Measurements from ENCODE around the gene ANKRD2. TPM values are rescaled to one million over a fixed set of nuclear protein-coding genes. Genes with fewer than 3 reads are reported as not detected.

ANKRD2 gene, protein sequence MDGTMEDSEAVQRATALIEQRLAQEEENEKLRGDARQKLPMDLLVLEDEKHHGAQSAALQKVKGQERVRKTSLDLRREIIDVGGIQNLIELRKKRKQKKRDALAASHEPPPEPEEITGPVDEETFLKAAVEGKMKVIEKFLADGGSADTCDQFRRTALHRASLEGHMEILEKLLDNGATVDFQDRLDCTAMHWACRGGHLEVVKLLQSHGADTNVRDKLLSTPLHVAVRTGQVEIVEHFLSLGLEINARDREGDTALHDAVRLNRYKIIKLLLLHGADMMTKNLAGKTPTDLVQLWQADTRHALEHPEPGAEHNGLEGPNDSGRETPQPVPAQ
- 4.7 to 7.9 TPM (median 6.3 TPM) in 5 replicates for total RNA-seq (2022; extraction: Qiagen RNA extraction)

DNA sequence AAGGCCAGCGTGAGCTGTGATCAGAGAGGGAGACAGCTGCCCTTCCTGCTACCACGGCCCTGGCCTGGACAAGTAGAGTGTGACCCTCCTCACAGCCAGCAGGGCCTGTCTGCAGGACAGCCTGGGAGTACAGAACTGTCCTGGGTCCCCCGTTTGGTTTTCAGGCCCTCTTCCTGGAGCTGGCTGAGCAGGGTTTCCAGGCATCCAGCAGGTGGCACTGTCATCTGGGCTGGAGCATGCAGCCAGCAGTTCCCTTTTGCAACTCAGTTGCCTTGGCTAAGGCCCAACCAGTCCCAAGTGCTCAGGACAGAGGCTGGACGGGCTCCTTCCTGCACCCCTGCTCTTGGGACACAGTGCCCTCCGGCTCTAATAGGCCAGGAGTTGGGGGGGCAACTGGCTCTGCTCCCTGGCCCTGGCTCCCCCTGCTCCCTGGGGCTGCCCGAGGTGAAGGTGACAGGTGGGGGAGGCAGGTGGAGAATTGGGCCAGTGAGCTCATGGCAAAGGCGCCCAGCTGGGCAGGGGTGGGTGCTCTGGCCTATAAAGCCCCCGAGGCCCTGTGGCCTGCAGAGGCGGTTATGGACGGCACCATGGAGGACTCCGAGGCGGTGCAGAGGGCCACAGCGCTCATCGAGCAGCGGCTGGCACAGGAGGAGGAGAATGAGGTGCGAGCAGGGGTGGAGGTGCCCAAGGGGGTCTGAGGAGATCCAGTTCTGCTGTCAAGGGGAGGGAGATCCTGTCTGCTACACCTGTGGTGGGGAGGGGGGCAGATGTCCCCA, at the start of gene ANKRD2:
TSS of gene ANKRD2 (plus strand) at position 566 of the 776 bp plus-strand sequence. CDS start at position 576, 10 bp downstream.

DNA sequence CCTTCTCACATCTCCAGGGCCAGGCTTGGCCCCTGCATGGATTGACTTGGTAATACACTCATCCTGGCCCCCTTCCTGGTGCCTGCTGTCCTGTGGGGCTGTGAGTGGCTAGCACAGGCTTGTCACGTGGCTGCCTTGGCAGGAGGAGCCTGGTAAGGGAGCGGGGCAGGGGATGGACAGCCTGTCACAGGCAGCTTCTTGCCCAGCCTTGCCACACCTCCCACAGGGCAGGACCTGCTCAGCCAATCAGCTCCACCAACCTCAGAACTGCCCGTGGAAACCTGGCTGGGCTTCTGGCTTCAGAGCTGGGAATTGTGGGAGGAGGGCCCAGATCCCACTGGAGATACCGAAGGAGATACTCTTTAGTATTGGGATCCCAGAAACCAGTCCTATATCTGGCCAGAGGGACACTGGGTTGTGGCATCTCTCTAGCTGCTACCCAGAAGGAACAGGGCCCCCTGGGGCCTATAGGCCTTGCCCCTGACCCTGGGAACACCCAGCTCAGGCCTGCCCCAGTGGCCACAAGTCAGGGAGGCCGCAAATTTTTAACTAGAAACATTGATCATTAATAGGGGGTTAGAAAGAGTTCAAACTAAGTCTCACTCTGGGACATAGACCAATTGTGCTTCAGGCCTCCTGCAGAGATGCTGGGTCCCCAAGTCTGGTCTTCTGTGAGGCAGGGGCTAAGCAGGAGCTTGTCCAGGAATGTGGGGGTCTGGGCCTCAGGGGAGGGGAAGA, 11.7 kb downstream of the ANKRD2 start, which contains the start of gene HOGA1:
TSS of gene HOGA1 (plus strand) at position 330 of the 738 bp plus-strand sequence. CDS start at position 645, 315 bp downstream.

DNA sequence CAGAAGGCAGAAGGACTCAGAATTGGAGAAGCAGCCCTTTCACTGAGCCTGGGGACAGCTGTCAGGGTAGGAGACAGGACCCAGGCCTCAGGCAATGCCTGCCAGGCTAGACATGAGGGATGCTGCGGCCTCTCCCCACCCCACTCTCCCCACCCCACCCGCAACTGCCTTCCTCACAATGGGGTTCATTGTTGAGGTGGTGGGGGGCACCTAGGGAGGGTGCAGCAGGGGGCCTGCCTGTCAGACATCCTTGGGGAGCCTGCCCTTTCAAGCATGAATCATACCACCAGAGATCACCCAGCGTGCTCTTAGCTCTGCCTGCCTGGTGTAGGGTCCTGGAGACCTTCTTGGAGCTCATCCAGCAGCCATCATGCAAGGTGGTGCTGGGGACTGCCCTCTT, 16.9 kb downstream of the ANKRD2 start, which contains the start of gene C10orf62:
TSS of gene C10orf62 (plus strand) at position 243 of the 400 bp plus-strand sequence. CDS start 177 bp downstream, outside the sequence.

DNA sequence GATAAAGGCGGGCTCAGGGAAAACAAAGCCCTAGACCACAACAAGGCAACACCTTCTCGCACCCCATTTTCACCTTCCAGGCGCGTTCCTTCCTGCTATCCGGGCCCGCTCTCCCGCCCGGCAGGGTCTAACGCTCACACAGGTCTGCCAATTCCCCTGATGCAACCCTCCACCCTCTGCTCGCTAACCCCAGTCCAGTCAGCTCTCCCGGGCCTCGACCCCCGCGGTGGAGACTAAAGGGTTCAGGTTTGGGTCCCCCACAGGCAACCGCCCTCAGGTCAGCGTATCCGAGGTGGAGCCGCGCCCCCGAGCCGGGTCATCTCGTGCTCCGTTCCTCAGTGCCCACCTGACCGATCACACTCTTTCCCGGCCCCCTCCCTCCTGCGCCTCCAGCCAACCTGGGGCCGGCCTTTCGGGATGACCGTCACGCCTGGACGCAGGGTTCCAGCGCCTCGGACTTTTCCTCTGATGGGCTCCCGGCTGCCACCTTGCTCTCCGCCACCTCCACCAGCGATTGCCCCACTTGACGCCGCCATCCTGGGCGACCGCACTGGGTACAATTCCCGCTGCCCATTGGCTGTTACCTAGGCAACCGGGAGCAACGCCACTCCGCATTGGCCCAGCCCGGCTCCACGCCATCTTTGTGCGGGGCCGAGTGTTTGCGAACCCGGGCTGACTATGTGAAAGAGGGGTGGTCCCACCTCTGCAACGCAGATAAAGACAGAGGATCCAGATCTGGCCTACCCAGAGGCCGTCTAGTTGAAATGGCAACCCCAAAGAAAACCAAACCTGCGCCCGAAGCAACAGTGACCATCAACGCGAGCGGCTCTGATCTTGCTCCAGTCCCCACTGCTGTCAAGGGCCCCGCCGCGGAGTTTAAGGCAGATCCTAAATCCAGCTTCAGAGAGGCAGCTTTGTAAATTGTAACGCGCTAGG, 60.6 kb downstream of the ANKRD2 start, which contains the start of gene MORN4:
TSS of gene MORN4 (minus strand) at position 552 of the 936 bp plus-strand sequence. CDS start 13,847 bp downstream, outside the sequence.

Other genes with a start within 250 kb of the ANKRD2 start
- 5.9 to 9.9 TPM (median 8.9 TPM) in 5 replicates for gene FRAT2, start 238.1 kb upstream of the ANKRD2 start, total RNA-seq (2022; extraction: Qiagen RNA extraction)
- gene RRP12, start 171.4 kb upstream of the ANKRD2 start, total RNA-seq (2022; extraction: Qiagen RNA extraction) = 49.9 to 64.6 TPM (median 56.3 TPM) in 5 replicates
- 569 to 637 TPM (median 623 TPM) in 5 replicates for gene PGAM1, start 146.6 kb upstream of the ANKRD2 start, total RNA-seq (2022; extraction: Qiagen RNA extraction)
- gene EXOSC1, start 126.8 kb upstream of the ANKRD2 start, total RNA-seq (2022; extraction: Qiagen RNA extraction) = 52.8 to 56.2 TPM (median 54.2 TPM) in 5 replicates
- 45.4 to 53.7 TPM (median 50.4 TPM) in 5 replicates for gene ZDHHC16, start 126.6 kb upstream of the ANKRD2 start, total RNA-seq (2022; extraction: Qiagen RNA extraction)
- gene MMS19, start 74.4 kb upstream of the ANKRD2 start, total RNA-seq (2022; extraction: Qiagen RNA extraction) = 40.0 to 50.7 TPM (median 47.0 TPM) in 5 replicates
- gene UBTD1, start 73.9 kb upstream of the ANKRD2 start, total RNA-seq (2022; extraction: Qiagen RNA extraction) = 16.2 to 20.6 TPM (median 19.0 TPM) in 5 replicates
- 1.6 to 2.6 TPM (median 1.8 TPM) in 5 replicates for gene HOGA1, start 11.6 kb downstream of the ANKRD2 start, total RNA-seq (2022; extraction: Qiagen RNA extraction)
- not detected in 5 replicates for gene C10orf62, start 16.9 kb downstream of the ANKRD2 start, total RNA-seq (2022; extraction: Qiagen RNA extraction)
- gene MORN4, start 60.7 kb downstream of the ANKRD2 start, total RNA-seq (2022; extraction: Qiagen RNA extraction) = 6.3 to 8.1 TPM (median 7.0 TPM) in 5 replicates
- 20.9 to 25.7 TPM (median 25.2 TPM) in 5 replicates for gene PI4K2A, start 67.9 kb downstream of the ANKRD2 start, total RNA-seq (2022; extraction: Qiagen RNA extraction)
- gene AVPI1, start 114.5 kb downstream of the ANKRD2 start, total RNA-seq (2022; extraction: Qiagen RNA extraction) = 87.1 to 130 TPM (median 117 TPM) in 5 replicates
- 43.9 to 51.9 TPM (median 51.6 TPM) in 5 replicates for gene MARVELD1, start 141.0 kb downstream of the ANKRD2 start, total RNA-seq (2022; extraction: Qiagen RNA extraction)
- 19.1 to 25.5 TPM (median 25.1 TPM) in 5 replicates for gene ZFYVE27, start 164.3 kb downstream of the ANKRD2 start, total RNA-seq (2022; extraction: Qiagen RNA extraction)
- 1.7 to 2.8 TPM (median 2.4 TPM) in 5 replicates for gene SFRP5, start 199.2 kb downstream of the ANKRD2 start, total RNA-seq (2022; extraction: Qiagen RNA extraction)

Measured in A549 treated with Mapracorat at 1 μM for 4 hours (cell line).